Activated B cell treated with CpG ODN at 0.5 μM for 24 hours (primary cell): ENCODE results near the gene ADAM12. TPM values are rescaled to one million over a fixed set of nuclear protein-coding genes. Genes with fewer than 3 reads are reported as not detected.

Experiments
- ATAC-seq: fragments of 200-7000 bp; cut with Tn5 transposase; one replicate; pipeline ENCODE4 v1.10.0; 2021; ENCODE audit warnings: low read depth, mild to moderate bottlenecking, moderate library complexity
- CTCF ChIA-PET: fragments of 350-600 bp; sonication (Branson Sonifier 250); formaldehyde crosslinking; loops from one replicate; lab custom pipeline; 2021; ENCODE audit warnings: antibody characterized with exemption; lab: Charles Lee
- POLR2A ChIA-PET: fragments of 350-600 bp; sonication (Branson Sonifier 250); formaldehyde crosslinking; loops from one replicate; lab custom pipeline; 2021; ENCODE audit warnings: antibody characterized with exemption; lab: Charles Lee
- DNase-seq: peaks from one replicate; pipeline ENCODE4 v3.0.0; 2022
- H3K27ac Mint-ChIP-seq: one replicate; pipeline ENCODE4 v1.8.0; 2020; ENCODE audit warnings: mixed read lengths
- H3K27me3 Mint-ChIP-seq: one replicate; pipeline ENCODE4 v1.8.0; 2021; ENCODE audit warnings: mixed read lengths
- H3K36me3 Mint-ChIP-seq: one replicate; pipeline ENCODE4 v1.8.0; 2021; ENCODE audit warnings: low read depth, mixed read lengths
- H3K4me1 Mint-ChIP-seq: one replicate; pipeline ENCODE4 v1.8.0; 2021; ENCODE audit warnings: mixed read lengths
- H3K4me3 Mint-ChIP-seq: one replicate; pipeline ENCODE4 v1.8.0; 2020; ENCODE audit warnings: mild to moderate bottlenecking, mixed read lengths
- H3K9me3 Mint-ChIP-seq: one replicate; pipeline ENCODE4 v1.8.0; 2020; ENCODE audit warnings: mixed read lengths
- intact Hi-C: fragments of 100-400 bp; cut with micrococcal nuclease; formaldehyde crosslinking; loops from one replicate; pipeline ENCODE4 v1.15.1; 2024
- total RNA-seq: library from RNA; stranded (reverse); gene quantifications from 2 replicates; pipeline ENCODE4 v1.2.3, GENCODE V29; 2022
- TF ChIP-seq, protein P1 (sequence below): fragments of 200-600 bp; IDR thresholded peaks from one replicate; pipeline ENCODE4 v1.8.0; 2022; ENCODE audit warnings: antibody characterized with exemption, mild to moderate bottlenecking

ADAM12 gene
- total RNA-seq, 1 donor from 2014 or later = 0.84 TPM

DNA sequence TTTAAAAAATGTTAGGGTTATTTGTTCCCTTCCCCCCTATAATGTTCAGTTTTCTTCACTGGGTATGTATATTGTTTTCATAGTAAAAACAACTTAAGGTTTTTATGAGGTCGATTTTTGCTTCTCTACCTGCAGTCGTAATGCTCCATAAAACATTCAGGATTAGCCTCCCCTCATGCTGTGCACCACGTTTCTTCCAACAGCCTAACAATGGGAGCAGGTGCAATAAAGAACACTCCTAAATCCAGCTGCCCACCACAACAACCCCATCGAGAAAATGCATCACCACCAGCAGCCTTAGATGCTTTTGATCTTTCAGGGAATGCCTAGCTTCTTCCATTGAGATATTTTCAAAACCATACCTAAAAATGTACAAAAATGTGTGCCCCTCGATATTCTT is 111.1 kb downstream of the ADAM12 start:
- intact Hi-C loops = no loop called here
- no peak for ATAC-seq
- Mint-ChIP-seq H3K4me3 (no peak overlapping the region), H3K27me3 (peaks cover 2% of the 10 kb centered on the region), H3K9me3 (no peaks in the 10 kb centered on the region), H3K4me1 (no peaks in the 10 kb centered on the region), H3K27ac (no peak overlapping the region), H3K36me3 (no peaks in the 10 kb centered on the region)
- TF ChIP-seq, protein P1, sequence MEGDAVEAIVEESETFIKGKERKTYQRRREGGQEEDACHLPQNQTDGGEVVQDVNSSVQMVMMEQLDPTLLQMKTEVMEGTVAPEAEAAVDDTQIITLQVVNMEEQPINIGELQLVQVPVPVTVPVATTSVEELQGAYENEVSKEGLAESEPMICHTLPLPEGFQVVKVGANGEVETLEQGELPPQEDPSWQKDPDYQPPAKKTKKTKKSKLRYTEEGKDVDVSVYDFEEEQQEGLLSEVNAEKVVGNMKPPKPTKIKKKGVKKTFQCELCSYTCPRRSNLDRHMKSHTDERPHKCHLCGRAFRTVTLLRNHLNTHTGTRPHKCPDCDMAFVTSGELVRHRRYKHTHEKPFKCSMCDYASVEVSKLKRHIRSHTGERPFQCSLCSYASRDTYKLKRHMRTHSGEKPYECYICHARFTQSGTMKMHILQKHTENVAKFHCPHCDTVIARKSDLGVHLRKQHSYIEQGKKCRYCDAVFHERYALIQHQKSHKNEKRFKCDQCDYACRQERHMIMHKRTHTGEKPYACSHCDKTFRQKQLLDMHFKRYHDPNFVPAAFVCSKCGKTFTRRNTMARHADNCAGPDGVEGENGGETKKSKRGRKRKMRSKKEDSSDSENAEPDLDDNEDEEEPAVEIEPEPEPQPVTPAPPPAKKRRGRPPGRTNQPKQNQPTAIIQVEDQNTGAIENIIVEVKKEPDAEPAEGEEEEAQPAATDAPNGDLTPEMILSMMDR = no peak
- DNase-seq = no peak
- POLR2A ChIA-PET = no interaction called here
- CTCF ChIA-PET = no interaction called here

DNA sequence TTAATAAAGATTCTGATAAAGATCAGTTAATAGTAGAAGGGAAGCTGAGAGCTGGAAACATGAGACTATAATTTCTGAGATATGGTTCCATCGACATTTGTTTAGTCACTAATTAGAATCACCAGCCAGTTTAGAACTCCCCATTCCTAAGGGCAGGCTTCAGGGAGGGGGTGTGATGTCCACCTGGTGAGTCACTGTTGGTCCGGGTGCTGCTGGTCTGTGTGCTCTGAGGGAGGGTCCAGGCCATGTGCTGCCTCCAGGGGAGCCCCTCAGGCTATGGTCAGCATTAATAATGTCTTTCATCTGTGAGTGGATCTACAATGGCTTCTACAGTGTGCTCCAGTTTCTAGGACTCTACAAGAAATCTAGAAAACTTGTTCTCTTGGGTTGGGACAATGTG is 115.8 kb downstream of the ADAM12 start:
- TF ChIP-seq, protein P1 = no peak
- peaks cover 2% of the 10 kb centered on the region for H3K9me3 Mint-ChIP-seq
- no peak for ATAC-seq
- H3K27me3 Mint-ChIP-seq = peaks cover 3% of the 10 kb centered on the region
- ChIA-PET CTCF (no interaction called here), POLR2A (no interaction called here)
- DNase-seq = no peak
- H3K36me3 Mint-ChIP-seq = no peaks in the 10 kb centered on the region
- no peaks in the 10 kb centered on the region for H3K4me1 Mint-ChIP-seq
- intact Hi-C loops = no loop called here
- H3K4me3 Mint-ChIP-seq = no peak overlapping the region
- no peak overlapping the region for H3K27ac Mint-ChIP-seq

DNA sequence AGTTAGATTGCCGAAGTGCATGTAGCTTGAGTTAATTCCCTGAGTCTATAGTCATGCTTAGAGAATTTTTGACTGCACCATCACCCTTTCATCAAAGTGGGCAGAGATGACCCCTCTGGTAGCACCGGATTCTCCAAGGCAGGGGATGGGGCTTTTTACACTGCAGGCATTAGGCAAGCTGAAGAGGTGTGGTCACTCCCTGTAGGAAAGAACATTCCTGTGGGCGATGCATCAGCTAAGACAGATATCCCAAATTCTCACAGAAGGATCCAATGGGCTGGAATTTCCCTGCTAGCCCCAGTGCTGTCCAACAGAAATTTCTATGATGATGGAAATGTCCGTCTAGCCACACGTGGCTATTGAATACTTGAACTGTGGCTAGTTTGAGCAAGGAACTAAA is 118.2 kb downstream of the ADAM12 start:
- TF ChIP-seq, protein P1 = no peak
- Mint-ChIP-seq H3K4me1 (no peaks in the 10 kb centered on the region), H3K36me3 (no peaks in the 10 kb centered on the region), H3K9me3 (peaks cover 2% of the 10 kb centered on the region), H3K4me3 (no peak overlapping the region), H3K27ac (no peak overlapping the region), H3K27me3 (peaks cover 3% of the 10 kb centered on the region)
- intact Hi-C loops = no loop called here
- POLR2A ChIA-PET = no interaction called here
- DNase-seq (no peak), ATAC-seq (no peak)
- CTCF ChIA-PET = no interaction called here

DNA sequence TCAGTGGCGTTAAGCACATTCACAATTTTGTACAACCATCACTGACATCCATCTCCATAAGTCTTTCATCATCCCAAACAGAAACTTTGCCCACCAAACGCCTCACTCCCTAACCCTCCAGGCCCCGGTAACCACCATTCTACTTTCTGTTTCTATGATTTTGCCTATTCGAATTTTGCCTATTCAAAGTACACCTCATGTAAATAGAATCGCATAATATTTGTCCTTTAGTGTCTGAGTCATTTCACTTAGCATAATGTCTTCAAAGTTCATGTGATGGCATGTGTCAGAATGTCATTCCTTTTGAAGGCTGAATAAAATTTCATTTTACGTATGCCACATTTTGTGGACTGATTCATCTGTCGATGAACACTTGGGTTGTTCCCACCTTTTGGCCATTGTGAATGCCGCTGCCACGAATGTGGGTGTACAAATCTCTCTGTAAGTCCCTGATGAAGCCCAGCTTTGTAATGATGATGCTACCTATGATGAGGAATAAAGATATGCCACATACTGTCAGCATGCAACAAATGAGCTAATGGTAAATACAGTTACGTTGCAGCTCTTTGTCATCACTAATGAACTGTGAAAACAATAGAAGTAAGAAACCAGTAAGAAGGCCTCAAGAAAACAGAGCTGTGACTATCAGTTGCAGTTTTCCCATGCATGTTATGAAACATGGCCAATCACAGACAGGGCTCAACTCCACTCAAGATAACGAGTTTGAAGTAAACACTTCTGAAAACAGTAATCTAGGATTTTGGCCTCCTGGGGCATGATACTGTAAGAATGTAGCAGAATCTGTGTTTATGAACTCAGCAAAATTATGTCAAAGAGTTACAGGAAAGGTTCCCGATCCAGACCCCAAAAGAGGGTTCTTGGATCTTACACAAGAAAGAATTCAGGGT is 120.0 kb downstream of the ADAM12 start:
- TF ChIP-seq, protein P1 = no peak
- H3K4me3 Mint-ChIP-seq = no peak overlapping the region
- peaks cover 2% of the 10 kb centered on the region for H3K9me3 Mint-ChIP-seq
- intact Hi-C loops = no loop called here
- ChIA-PET POLR2A (no interaction called here), CTCF (no interaction called here)
- no peak for DNase-seq
- no peak for ATAC-seq
- no peak overlapping the region for H3K27ac Mint-ChIP-seq
- H3K36me3 Mint-ChIP-seq = no peaks in the 10 kb centered on the region
- peaks cover 3% of the 10 kb centered on the region for H3K27me3 Mint-ChIP-seq
- no peaks in the 10 kb centered on the region for H3K4me1 Mint-ChIP-seq

DNA sequence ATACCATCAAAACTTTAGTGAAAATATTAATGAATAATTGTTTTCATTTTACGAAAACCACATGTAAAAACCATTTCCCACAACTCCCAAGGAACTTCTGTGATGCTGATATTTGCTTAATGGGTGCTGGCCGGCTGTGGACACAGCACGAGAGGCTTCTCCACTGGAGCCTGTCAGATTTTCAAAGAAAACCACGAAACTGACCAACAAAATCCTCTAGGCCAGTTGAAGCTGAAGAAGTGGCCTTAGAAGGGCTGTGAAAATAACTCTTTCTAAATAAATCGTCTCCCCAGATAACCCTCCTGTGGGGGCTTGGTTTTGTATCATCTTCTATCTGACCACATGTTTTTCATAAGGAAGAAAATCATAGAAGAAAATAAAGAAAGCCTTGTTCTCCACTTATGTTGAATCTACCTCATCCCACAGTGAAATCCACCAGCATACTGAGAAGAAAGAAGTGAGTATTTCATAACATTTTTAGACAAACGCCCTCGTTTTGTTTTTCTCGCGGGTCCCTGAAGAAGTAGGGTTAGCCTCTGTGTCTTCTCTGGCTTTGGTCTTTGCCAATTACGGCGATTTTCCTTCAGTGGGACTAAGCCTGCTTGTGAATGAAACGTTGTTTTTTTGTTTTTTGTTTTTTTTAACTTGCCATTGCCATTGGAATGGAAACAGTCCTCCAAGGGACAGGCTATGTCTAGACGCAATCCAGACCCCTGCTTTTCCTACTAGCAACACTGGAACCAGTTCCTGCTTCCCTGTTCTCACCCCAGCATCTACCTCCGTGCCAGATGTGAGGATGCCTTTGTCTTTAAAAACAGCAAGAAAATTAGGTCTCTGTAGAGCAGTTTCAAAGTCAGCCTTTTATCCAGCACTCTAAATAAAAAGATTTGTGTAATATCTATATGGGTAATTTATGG is 123.9 kb downstream of the ADAM12 start:
- Mint-ChIP-seq H3K4me1 (no peaks in the 10 kb centered on the region), H3K36me3 (no peaks in the 10 kb centered on the region)

More for the DNA sequence above, 123.9 kb downstream of the ADAM12 start:
- Mint-ChIP-seq H3K9me3 (peaks cover 2% of the 10 kb centered on the region), H3K4me3 (no peak overlapping the region), H3K27ac (no peak overlapping the region), H3K27me3 (no peaks in the 10 kb centered on the region)
- CTCF ChIA-PET = no interaction called here
- intact Hi-C loops = no loop called here
- ATAC-seq (no peak), DNase-seq (no peak)
- POLR2A ChIA-PET = no interaction called here
- TF ChIP-seq, protein P1 = no peak
